M059J (cell line): ENCODE measurements around the gene DMAP1. TPM values are rescaled to one million over a fixed set of nuclear protein-coding genes. Genes with fewer than 3 reads are reported as not detected.

ENCODE experiments used
- DNase-seq: peaks from one replicate; pipeline ENCODE4 v3.0.0-alpha.2; 2012; ENCODE audit warnings: low read depth
- total RNA-seq: library from RNA; depleted of rRNA; stranded (reverse); fragments of >200 nt; shearing (Covaris generic); gene quantifications from 2 replicates; pipeline ENCODE4 v1.2.3, GENCODE V29; 2014

Gene DMAP1
- total RNA-seq, 1 experiment from 2014 or later: 13.7 TPM

- DNase-seq: no peak
These were observed 13.9 kb downstream of the DMAP1 start for GRCh38 chr1:44227211-44227610.

- DNase-seq: no peak
These were observed 14.9 kb downstream of the DMAP1 start for GRCh38 chr1:44228218-44228617.

- no peak for DNase-seq
These were observed 16.3 kb downstream of the DMAP1 start for GRCh38 chr1:44229435-44230167.

- DNase-seq: no peak
These were observed 17.5 kb downstream of the DMAP1 start for GRCh38 chr1:44230796-44231195.

GRCh38 chr1:44233593-44233992 is 20.3 kb downstream of the DMAP1 start:
- DNase-seq: no peak

- no peak for DNase-seq
These were observed 22.5 kb downstream of the DMAP1 start for GRCh38 chr1:44235808-44236207.

- no peak for DNase-seq
These were observed 23.4 kb downstream of the DMAP1 start for GRCh38 chr1:44236490-44237272.

- no peak for DNase-seq
These were observed 24.6 kb downstream of the DMAP1 start for GRCh38 chr1:44237721-44238457.

- DNase-seq: no peak
These were observed 25.4 kb downstream of the DMAP1 start for GRCh38 chr1:44238660-44239059.

- peak; percentile 50 for DNase-seq
These were observed 26.2 kb downstream of the DMAP1 start for GRCh38 chr1:44239331-44239960.

- no peak for DNase-seq
These were observed 26.7 kb downstream of the DMAP1 start for GRCh38 chr1:44239961-44240371.

GRCh38 chr1:44240802-44241671 is 27.8 kb downstream of the DMAP1 start:
- no peak for DNase-seq

GRCh38 chr1:44242746-44243145 is 29.5 kb downstream of the DMAP1 start:
- DNase-seq: no peak

GRCh38 chr1:44243782-44244495 is 30.7 kb downstream of the DMAP1 start:
- DNase-seq: no peak

- no peak for DNase-seq
These were observed 31.7 kb downstream of the DMAP1 start for GRCh38 chr1:44244986-44245385.

GRCh38 chr1:44246806-44247205 is 33.5 kb downstream of the DMAP1 start:
- DNase-seq: no peak

- DNase-seq: no peak
These were observed 36.3 kb downstream of the DMAP1 start for GRCh38 chr1:44249543-44249942.

- no peak for DNase-seq
These were observed 37.0 kb downstream of the DMAP1 start for GRCh38 chr1:44250068-44250781.

GRCh38 chr1:44251486-44251885 is 38.2 kb downstream of the DMAP1 start:
- no peak for DNase-seq
